H1 (cell line): Measurements from ENCODE around the gene NUP133. TPM values are rescaled to one million over a fixed set of nuclear protein-coding genes. Genes with fewer than 3 reads are reported as not detected.

Source experiments
- CTCF ChIA-PET: fragments of 300-600 bp; sonication (Branson Sonifier 250); formaldehyde crosslinking; loops from one replicate; lab custom pipeline; 2021; ENCODE audit not compliant: partially characterized antibody; lab: Charles Lee
- POLR2A ChIA-PET: fragments of 300-600 bp; sonication (Branson Sonifier 250); formaldehyde crosslinking; loops from one replicate; lab custom pipeline; 2021; ENCODE audit warnings: inconsistent platforms; ENCODE audit not compliant: partially characterized antibody; lab: Charles Lee
- DNase-seq, 2 experiments: peaks; one replicate each; pipeline versions ENCODE4 v3.0.0 to v3.0.0-alpha.2; 2010 to 2022; ENCODE audit warnings: low spot score in 2 of 2, low read depth in 1 of 2, mixed read lengths in 1 of 2
- FAIRE-seq: peaks from 2 replicates; lab custom pipeline; 2011; peaks lifted over from hg19 to GRCh38; lab: Jason Lieb, UNC
- H2AFZ ChIP-seq: 2 replicates; pipeline ENCODE4 v1.8.1; 2012; ENCODE audit warnings: low read length, inconsistent platforms
- H2AK5ac ChIP-seq: 2 replicates; pipeline ENCODE4 v1.6.1; 2013; ENCODE audit warnings: low read depth, low read length
- H2BK120ac ChIP-seq: replicated peaks from 2 replicates; pipeline ENCODE3; 2013; ENCODE audit warnings: low read depth, low read length, inconsistent platforms
- H2BK12ac ChIP-seq: 2 replicates; pipeline ENCODE4 v1.6.1; 2013; ENCODE audit warnings: low read depth, low read length
- H2BK15ac ChIP-seq: 2 replicates; pipeline ENCODE4 v1.6.1; 2013; ENCODE audit warnings: low read length
- H2BK20ac ChIP-seq: 2 replicates; pipeline ENCODE4 v1.6.1; 2013; ENCODE audit warnings: low read length
- H2BK5ac ChIP-seq: 2 replicates; pipeline ENCODE4 v1.6.1; 2013; ENCODE audit warnings: low read depth, low read length
- H3K14ac ChIP-seq: 2 replicates; pipeline ENCODE4 v1.6.1; 2013; ENCODE audit warnings: inconsistent platforms; ENCODE audit not compliant: insufficient read length
- H3K18ac ChIP-seq: 2 replicates; pipeline ENCODE4 v1.6.1; 2013; ENCODE audit warnings: low read length; ENCODE audit errors: extremely low read depth
- H3K23ac ChIP-seq: 2 replicates; pipeline ENCODE4 v1.6.1; 2013; ENCODE audit warnings: inconsistent platforms; ENCODE audit not compliant: insufficient read length
- H3K23me2 ChIP-seq: 2 replicates; pipeline ENCODE4 v1.6.1; 2013; ENCODE audit warnings: low read depth, low read length
- H3K27ac ChIP-seq: 2 replicates; pipeline ENCODE4 v1.6.1; 2011; ENCODE audit warnings: low read depth, low read length, inconsistent platforms
- H3K27me3 ChIP-seq, 4 experiments: replicated peaks in 1 of 4; 1 replicate in 1 of 4; 2 replicates in 3 of 4; pipeline versions ENCODE4 v1.6.1 to v1.8.1; 2011 to 2013; ENCODE audit warnings: low read length in 3 of 4, mild to moderate bottlenecking in 3 of 4, inconsistent platforms in 2 of 4, mixed read lengths in 2 of 4, moderate library complexity in 1 of 4; ENCODE audit not compliant: control insufficient read depth in 3 of 4, insufficient read depth in 3 of 4; ENCODE audit errors: extremely low read depth in 1 of 4
- H3K36me3 ChIP-seq, 4 experiments: 2 replicates each; pipeline versions ENCODE4 v1.6.1 to v1.8.1; 2011 to 2013; ENCODE audit warnings: mild to moderate bottlenecking in 4 of 4, low read length in 3 of 4, moderate library complexity in 2 of 4, control low read depth in 1 of 4, inconsistent platforms in 1 of 4; ENCODE audit not compliant: insufficient read depth in 4 of 4, control insufficient read depth in 2 of 4
- H3K4ac ChIP-seq: replicated peaks from 2 replicates; pipeline ENCODE3; 2013; ENCODE audit warnings: low read length, low read depth, mixed read lengths, inconsistent platforms; ENCODE audit not compliant: insufficient read length
- H3K4me1 ChIP-seq, 4 experiments: replicated peaks in 1 of 4; 1 replicate in 1 of 4; 2 replicates in 3 of 4; pipeline versions ENCODE4 v1.6.1 to v1.8.1; 2011 to 2013; ENCODE audit warnings: low read length in 3 of 4, inconsistent platforms in 2 of 4, mixed read lengths in 1 of 4; ENCODE audit not compliant: insufficient read depth in 4 of 4, control insufficient read depth in 3 of 4
- H3K4me2 ChIP-seq, 2 experiments: 2 replicates each; pipeline versions ENCODE4 v1.6.1 to v1.8.1; 2011 to 2013; ENCODE audit warnings: low read depth in 2 of 2, low read length in 2 of 2, control low read depth in 1 of 2, inconsistent platforms in 1 of 2, mild to moderate bottlenecking in 1 of 2; ENCODE audit not compliant: insufficient read depth in 1 of 2
- H3K4me3 ChIP-seq, 4 experiments: fragments of 200-600, 300-600 bp in 1 of 4; sonication (generic), shearing (Covaris generic), sonication (Bioruptor Twin) in 1 of 4; 2 replicates each; pipeline versions ENCODE4 v1.5.1 to v1.8.1; 2011 to 2016; ENCODE audit warnings: low read length in 4 of 4, low read depth in 3 of 4, control low read depth in 2 of 4, inconsistent platforms in 2 of 4, mild to moderate bottlenecking in 2 of 4, mixed read lengths in 1 of 4, moderate library complexity in 1 of 4; ENCODE audit not compliant: insufficient read depth in 2 of 4; ENCODE audit errors: extremely low read depth in 1 of 4
- H3K56ac ChIP-seq: replicated peaks from 2 replicates; pipeline ENCODE3; 2013; ENCODE audit warnings: low read depth, mild to moderate bottlenecking, mixed read lengths, low read length, inconsistent platforms; ENCODE audit not compliant: insufficient read length
- H3K79me1 ChIP-seq: 2 replicates; pipeline ENCODE4 v1.6.1; 2013; ENCODE audit warnings: low read depth, low read length, control low read depth
- H3K79me2 ChIP-seq, 2 experiments: 2 replicates each; pipeline versions ENCODE4 v1.6.1 to v1.8.1; 2012 to 2013; ENCODE audit warnings: low read length in 2 of 2, mild to moderate bottlenecking in 2 of 2, inconsistent platforms in 1 of 2; ENCODE audit not compliant: insufficient read depth in 2 of 2, control insufficient read depth in 1 of 2
- H3K9ac ChIP-seq, 4 experiments: replicated peaks in 1 of 4; 1 replicate in 1 of 4; 2 replicates in 3 of 4; pipeline versions ENCODE4 v1.6.1 to v1.8.1; 2011 to 2013; ENCODE audit warnings: low read depth in 3 of 4, low read length in 3 of 4, control low read depth in 2 of 4, mild to moderate bottlenecking in 2 of 4, moderate library complexity in 2 of 4, inconsistent platforms in 1 of 4; ENCODE audit errors: extremely low read depth in 1 of 4
- H3K9me3 ChIP-seq, 2 experiments: 2 replicates each; pipeline versions ENCODE4 v1.6.1 to v1.8.1; 2012 to 2013; ENCODE audit warnings: mild to moderate bottlenecking in 2 of 2, moderate library complexity in 2 of 2, control low read depth in 1 of 2, inconsistent platforms in 1 of 2, low read depth in 1 of 2, low read length in 1 of 2, mixed read lengths in 1 of 2; ENCODE audit not compliant: insufficient read depth in 2 of 2
- H4K20me1 ChIP-seq, 2 experiments: replicated peaks in 1 of 2; 2 replicates each; pipeline versions ENCODE3 to v1.8.1; 2011 to 2013; ENCODE audit warnings: inconsistent platforms in 2 of 2, low read length in 2 of 2, mild to moderate bottlenecking in 1 of 2; ENCODE audit not compliant: insufficient read depth in 2 of 2, control insufficient read depth in 1 of 2
- H4K5ac ChIP-seq: 2 replicates; pipeline ENCODE4 v1.6.1; 2013; ENCODE audit warnings: low read length, low read depth, mixed read lengths, inconsistent platforms; ENCODE audit not compliant: insufficient read length
- H4K8ac ChIP-seq: 2 replicates; pipeline ENCODE4 v1.8.0; 2013; ENCODE audit warnings: mild to moderate bottlenecking, moderate library complexity, low read length, inconsistent platforms; ENCODE audit not compliant: insufficient read depth; ENCODE audit errors: extremely low read depth
- H4K91ac ChIP-seq: replicated peaks from 2 replicates; pipeline ENCODE3; 2013; ENCODE audit warnings: low read length, mixed read lengths, inconsistent platforms; ENCODE audit not compliant: insufficient read length
- ASH2L ChIP-seq: fragments of 200-600, 300-600 bp; sonication (generic); IDR thresholded peaks from one replicate; pipeline ENCODE4 v1.7.1; 2017; ENCODE audit warnings: low read length
- CHD1 ChIP-seq: IDR thresholded peaks from 2 replicates; pipeline ENCODE4 v1.6.1; 2012; ENCODE audit warnings: low read depth, low read length, improper control_type of control experiment
- CHD2 ChIP-seq: IDR thresholded peaks from 2 replicates; pipeline ENCODE4 v1.6.1; 2012; ENCODE audit warnings: low read length, improper control_type of control experiment
- NRF1 ChIP-seq: IDR thresholded peaks from 2 replicates; pipeline ENCODE4 v1.6.1; 2011; ENCODE audit warnings: mild to moderate bottlenecking, low read depth, low read length, improper control_type of control experiment
- POLR2A ChIP-seq, 2 experiments: IDR thresholded peaks; 1 replicate in 1 of 2; 2 replicates in 1 of 2; pipeline ENCODE4 v1.6.1; 2011; ENCODE audit warnings: low read depth in 2 of 2, low read length in 2 of 2, mild to moderate bottlenecking in 2 of 2; ENCODE audit errors: control extremely low read depth in 1 of 2
- POLR2AphosphoS5 ChIP-seq: IDR thresholded peaks from 2 replicates; pipeline ENCODE4 v1.6.1; 2011; ENCODE audit warnings: low read depth, low read length
- RNF2 ChIP-seq: fragments of 200-900, 300-1000 bp; sonication (generic); IDR thresholded peaks from 2 replicates; pipeline ENCODE4 v1.7.1; 2016; ENCODE audit warnings: borderline replicate concordance, low read depth, mild to moderate bottlenecking, antibody characterized with exemption, low read length; ENCODE audit not compliant: poor library complexity, severe bottlenecking; ENCODE audit errors: missing control alignments
- TAF1 ChIP-seq: IDR thresholded peaks from 2 replicates; pipeline ENCODE4 v1.6.1; 2011; ENCODE audit warnings: mild to moderate bottlenecking, low read depth, low read length
- TAF7 ChIP-seq: optimal IDR thresholded peaks from 2 replicates; pipeline ENCODE3; 2011; ENCODE audit warnings: low read depth, mild to moderate bottlenecking, inconsistent platforms, low read length, moderate library complexity, borderline replicate concordance
- TEAD4 ChIP-seq: IDR thresholded peaks from 2 replicates; pipeline ENCODE4 v1.6.1; 2012; ENCODE audit warnings: low read depth, low read length, inconsistent platforms, mixed read lengths
- ZNF274 ChIP-seq: IDR thresholded peaks from 2 replicates; pipeline ENCODE4 v1.7.0; 2012; ENCODE audit warnings: low read length, borderline replicate concordance; ENCODE audit errors: extremely low read depth
- WGBS, 2 experiments: shearing (Covaris generic) in 1 of 2; methylation state at CpG; one replicate each; pipeline versions ENCODE4 v1.1.6 to v1.1.7; 2013 to 2015; ENCODE audit warnings: low lambda C conversion rate in 2 of 2, mixed read lengths in 2 of 2, inconsistent platforms in 1 of 2, low coverage in 1 of 2, missing lambda C conversion rate in 1 of 2; ENCODE audit not compliant: insufficient replicate concordance in 2 of 2, insufficient coverage in 1 of 2, insufficient read length in 1 of 2; ENCODE audit errors: extremely low coverage in 1 of 2, missing lambda C conversion rate in 1 of 2; 5-methylcytosine and 5-hydroxymethylcytosine counted together
- polyA plus RNA-seq, 7 experiments: library from polyadenylated mRNA; depleted of rRNA in 3 of 7; stranded (reverse) in 5 of 7; unstranded in 2 of 7; fragments of >200 nt in 5 of 7; fragments of 200-250 nt in 2 of 7; gene quantifications; 1 replicate in 5 of 7; 2 replicates in 1 of 7; 4 replicates in 1 of 7; pipeline versions ENCODE4 v1.2.1 to v1.2.3, GENCODE V29; 2011 to 2013; ENCODE audit warnings: missing spikeins in 2 of 7, mixed read lengths in 2 of 7
- total RNA-seq: library from RNA; stranded (reverse); fragmentation: NEBNext Ultra II Directional; extraction: Animal tissue kit (Norgen Biotek cat#: 25700); gene quantifications from 2 replicates; pipeline ENCODE4 v1.2.1, GENCODE V29; 2021
- TF ChIP-seq, protein P1 (sequence below): IDR thresholded peaks from 2 replicates; pipeline ENCODE4 v1.6.1; 2011; ENCODE audit warnings: low read length, improper control_type of control experiment

The NUP133 gene
- total and polyA plus RNA-seq, 2 of the 8 experiments (the other 6 are each of a cell fraction or from before 2014, with no cell fraction given), result 20.6 to 72.1 TPM

DNA sequence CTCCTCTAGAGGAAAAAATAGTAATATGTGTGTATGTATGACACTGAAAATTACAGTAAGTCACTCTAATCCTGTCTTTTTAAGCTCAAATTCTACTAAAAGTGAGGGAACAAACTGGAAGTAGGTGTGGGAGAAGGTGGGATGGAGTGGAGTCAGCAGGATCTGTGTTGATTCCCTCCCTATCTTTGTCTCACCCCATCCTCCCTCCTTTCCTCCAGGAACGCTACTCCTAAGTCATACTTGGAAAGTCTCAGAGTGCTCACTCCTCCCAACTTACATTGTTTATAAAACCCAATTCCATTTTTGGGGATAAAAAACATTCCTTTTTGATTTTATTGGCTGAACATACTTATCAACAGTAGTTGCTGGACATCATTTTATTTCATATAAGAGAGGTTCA lies 14.9 kb upstream of the NUP133 start:
- 100% methylated on average over 1 of the region's 1 CpG; no CpG with 5 or more reads in 1 of the 2 experiments for WGBS, 2 experiments
- Histone ChIP-seq H2BK12ac (no peak overlapping the region), H3K4me1 (no peaks in the 10 kb centered on the region), H4K5ac (no peak overlapping the region), H3K4ac (no peak overlapping the region), H3K23ac (no peak overlapping the region), H2BK20ac (no peak overlapping the region), H3K79me1 (no peaks in the 10 kb centered on the region), H4K8ac (no peak overlapping the region), H4K91ac (no peak overlapping the region), H2BK120ac (no peak overlapping the region), H3K9me3 (no peaks in the 10 kb centered on the region), H3K79me2 (no peaks in the 10 kb centered on the region), H3K9ac (no peak overlapping the region), H3K4me3 (no peak overlapping the region), H3K4me2 (no peak overlapping the region), H3K23me2 (no peaks in the 10 kb centered on the region), H4K20me1 (no peaks in the 10 kb centered on the region), H2AK5ac (no peak overlapping the region), H2BK15ac (no peak overlapping the region), H2BK5ac (no peak overlapping the region), H3K27me3 (no peaks in the 10 kb centered on the region), H3K14ac (no peak overlapping the region), H2AFZ (no peak overlapping the region), H3K18ac (no peak overlapping the region), H3K36me3 (peaks cover 0 to 8% (median 0%) of the 10 kb centered on the region in 4 experiments; a peak in 3 of 8 replicates), H3K56ac (no peak overlapping the region), H3K27ac (no peak overlapping the region)
- FAIRE-seq, result no peak
- ChIA-PET POLR2A (no interaction called here), CTCF (no interaction called here)
- DNase-seq, result no peak
- TF ChIP-seq TAF1 (no peak), POLR2AphosphoS5 (no peak), CHD1 (no peak), POLR2A (IDR thresholded peaks at IDR 0.05; ENCODE audit: control extremely low read depth in 1 of 2, low read depth in 2 of 2, low read length in 2 of 2) (no peak), RNF2 (no peak), ZNF274 (no peak), TEAD4 (no peak), NRF1 (no peak), ASH2L (no peak), TAF7 (no peak), CHD2 (no peak)
- TF ChIP-seq, protein P1, sequence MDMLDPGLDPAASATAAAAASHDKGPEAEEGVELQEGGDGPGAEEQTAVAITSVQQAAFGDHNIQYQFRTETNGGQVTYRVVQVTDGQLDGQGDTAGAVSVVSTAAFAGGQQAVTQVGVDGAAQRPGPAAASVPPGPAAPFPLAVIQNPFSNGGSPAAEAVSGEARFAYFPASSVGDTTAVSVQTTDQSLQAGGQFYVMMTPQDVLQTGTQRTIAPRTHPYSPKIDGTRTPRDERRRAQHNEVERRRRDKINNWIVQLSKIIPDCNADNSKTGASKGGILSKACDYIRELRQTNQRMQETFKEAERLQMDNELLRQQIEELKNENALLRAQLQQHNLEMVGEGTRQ, result no peak
